ENCODE measurements around the gene CYP4F2. TPM values are rescaled to one million over a fixed set of nuclear protein-coding genes. Genes with fewer than 3 reads are reported as not detected.
"Not testable (repeated sequence)": the region's sequence is repeated elsewhere in the genome, so short reads cannot be mapped to it uniquely, and the experiment has no call there.

The CYP4F2 gene
- total and polyA plus RNA-seq, 2 donors (not counting 3 experiments of a cell fraction or from before 2014, with no cell fraction given), result not detected

- H3K4me3 ChIP-seq (replicated peaks in 1 of 3; ENCODE audit: insufficient read depth in 1 of 3, low read depth in 1 of 3, low read length in 3 of 3); dilution Hi-C loops (cut with MboI; ENCODE audit: extremely low pct_ligation_motif_present, low sequenced_read_pairs); H3K9me1 ChIP-seq (replicated peaks; ENCODE audit: control insufficient read depth, extremely low read depth, insufficient read depth, low read length); FAIRE-seq; CTCF ChIA-PET; H3K9ac ChIP-seq (replicated peaks; ENCODE audit: extremely low read depth, insufficient read depth, low read length); H3K4me1 ChIP-seq (ENCODE audit: control insufficient read depth, extremely low read depth, insufficient read depth, low read length); H3K79me2 ChIP-seq (ENCODE audit: control insufficient read depth, insufficient read depth, low read length); BruUV-seq (replicated peaks); intact Hi-C loops (cut with micrococcal nuclease); POLR2A ChIA-PET; H3K27ac ChIP-seq (ENCODE audit: insufficient read depth, low read depth, low read length); DNase-seq (ENCODE audit: low read depth, low spot score); H3K27me3 ChIP-seq (ENCODE audit: control insufficient read depth in 2 of 2, insufficient read depth in 2 of 2, low read length in 2 of 2); H3K4me2 ChIP-seq (ENCODE audit: insufficient read depth, low read length); H3K9me3 ChIP-seq (replicated peaks; ENCODE audit: control insufficient read depth, insufficient read depth, low read length); H4K20me1 ChIP-seq (replicated peaks; ENCODE audit: control insufficient read depth, extremely low read depth, insufficient read depth, low read length); H2AFZ ChIP-seq (ENCODE audit: low read depth, low read length); H3K36me3 ChIP-seq (ENCODE audit: control insufficient read depth in 2 of 2, extremely low read depth in 1 of 2, insufficient read depth in 2 of 2, low read length in 2 of 2): not testable (repeated sequence)
Measured at GRCh38 chr19:15834232-15834631, 63.6 kb downstream of the CYP4F2 start.

DNA sequence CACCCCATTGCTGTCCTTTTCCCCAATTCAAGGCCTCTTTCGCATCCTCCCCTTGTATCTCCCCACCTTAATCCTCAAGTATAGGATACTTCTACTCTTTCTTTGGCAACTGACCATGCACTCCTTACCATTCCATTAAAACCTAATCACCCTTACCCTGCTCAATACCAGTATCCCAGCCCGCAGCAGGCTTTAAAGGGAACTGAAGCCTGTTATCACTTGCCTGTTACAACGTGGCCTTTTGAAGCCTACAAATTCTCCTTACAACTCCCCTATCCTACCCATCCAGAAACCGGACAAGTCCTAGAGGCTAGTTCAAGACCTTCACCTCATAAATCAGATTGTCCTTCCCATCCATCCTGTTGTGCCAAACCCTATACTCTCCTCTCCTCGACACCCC is 66.2 kb downstream of the CYP4F2 start:
- intact Hi-C loops (cut with micrococcal nuclease) (no loop called here), dilution Hi-C loops (cut with MboI; ENCODE audit: extremely low pct_ligation_motif_present, low sequenced_read_pairs) (no loop called here)
- TF ChIP-seq POLR2A (IDR thresholded peaks at IDR 0.05; ENCODE audit: low read depth, low read length) (no peak), MYC (IDR thresholded peaks at IDR 0.05; ENCODE audit: low read depth, low read length) (no peak), POLR2AphosphoS5 (IDR thresholded peaks at IDR 0.05; ENCODE audit: insufficient read depth, low read depth, low read length) (no peak), EZH2 (IDR thresholded peaks at IDR 0.05; ENCODE audit: borderline replicate concordance, low read depth, low read length, severe bottlenecking) (no peak), GATA2 (IDR thresholded peaks at IDR 0.05; ENCODE audit: insufficient read depth, insufficient read length, low read depth, low read length) (no peak), CTCF (IDR thresholded peaks at IDR 0.05; ENCODE audit: extremely low read depth in 1 of 2, insufficient read depth in 1 of 2, low read depth in 1 of 2, low read length in 2 of 2) (no peak), FOS (IDR thresholded peaks at IDR 0.05; ENCODE audit: borderline replicate concordance, insufficient read depth, low read length) (no peak), MAX (IDR thresholded peaks at IDR 0.05; ENCODE audit: insufficient read depth, insufficient read length) (no peak), JUN (IDR thresholded peaks at IDR 0.05; ENCODE audit: borderline replicate concordance, insufficient read depth, insufficient read length, low read depth) (no peak)
- DNase-seq (ENCODE audit: low read depth, low spot score) (no peak), FAIRE-seq (no peak)
- Histone ChIP-seq H3K4me3 (replicated peaks in 1 of 3; ENCODE audit: insufficient read depth in 1 of 3, low read depth in 1 of 3, low read length in 3 of 3) (no peak overlapping the region), H4K20me1 (replicated peaks; ENCODE audit: control insufficient read depth, extremely low read depth, insufficient read depth, low read length) (no peaks in the 10 kb centered on the region), H3K4me2 (ENCODE audit: insufficient read depth, low read length) (no peak overlapping the region), H3K36me3 (ENCODE audit: control insufficient read depth in 2 of 2, extremely low read depth in 1 of 2, insufficient read depth in 2 of 2, low read length in 2 of 2) (no peaks in the 10 kb centered on the region), H3K9ac (replicated peaks; ENCODE audit: extremely low read depth, insufficient read depth, low read length) (no peak overlapping the region), H2AFZ (ENCODE audit: low read depth, low read length) (no peak overlapping the region), H3K4me1 (ENCODE audit: control insufficient read depth, extremely low read depth, insufficient read depth, low read length) (peaks cover 3% of the 10 kb centered on the region), H3K9me3 (replicated peaks; ENCODE audit: control insufficient read depth, insufficient read depth, low read length) (no peaks in the 10 kb centered on the region), H3K79me2 (ENCODE audit: control insufficient read depth, insufficient read depth, low read length) (no peaks in the 10 kb centered on the region), H3K27me3 (ENCODE audit: control insufficient read depth in 2 of 2, insufficient read depth in 2 of 2, low read length in 2 of 2) (no peaks in the 10 kb centered on the region), H3K9me1 (replicated peaks; ENCODE audit: control insufficient read depth, extremely low read depth, insufficient read depth, low read length) (no peaks in the 10 kb centered on the region), H3K27ac (ENCODE audit: insufficient read depth, low read depth, low read length) (no peak overlapping the region)
- CTCF ChIA-PET, result no interaction called here
- no TSS peak for BruUV-seq (replicated peaks)
- POLR2A ChIA-PET, result no interaction called here

Data from endothelial cell of umbilical vein (primary cell).